GM10266 (cell line): Measurements from ENCODE around the gene WBP4.

Source experiments
- DNase-seq: peaks from one replicate; pipeline ENCODE4 v3.0.0; 2012; ENCODE audit errors: extremely low spot score
- TF ChIP-seq, protein P1 (sequence below): IDR thresholded peaks from 2 replicates; pipeline ENCODE4 v1.5.1; 2012; ENCODE audit warnings: mild to moderate bottlenecking, low read depth; ENCODE audit not compliant: control insufficient read depth, insufficient read depth; ENCODE audit errors: missing control alignments

WBP4 gene

DNA sequence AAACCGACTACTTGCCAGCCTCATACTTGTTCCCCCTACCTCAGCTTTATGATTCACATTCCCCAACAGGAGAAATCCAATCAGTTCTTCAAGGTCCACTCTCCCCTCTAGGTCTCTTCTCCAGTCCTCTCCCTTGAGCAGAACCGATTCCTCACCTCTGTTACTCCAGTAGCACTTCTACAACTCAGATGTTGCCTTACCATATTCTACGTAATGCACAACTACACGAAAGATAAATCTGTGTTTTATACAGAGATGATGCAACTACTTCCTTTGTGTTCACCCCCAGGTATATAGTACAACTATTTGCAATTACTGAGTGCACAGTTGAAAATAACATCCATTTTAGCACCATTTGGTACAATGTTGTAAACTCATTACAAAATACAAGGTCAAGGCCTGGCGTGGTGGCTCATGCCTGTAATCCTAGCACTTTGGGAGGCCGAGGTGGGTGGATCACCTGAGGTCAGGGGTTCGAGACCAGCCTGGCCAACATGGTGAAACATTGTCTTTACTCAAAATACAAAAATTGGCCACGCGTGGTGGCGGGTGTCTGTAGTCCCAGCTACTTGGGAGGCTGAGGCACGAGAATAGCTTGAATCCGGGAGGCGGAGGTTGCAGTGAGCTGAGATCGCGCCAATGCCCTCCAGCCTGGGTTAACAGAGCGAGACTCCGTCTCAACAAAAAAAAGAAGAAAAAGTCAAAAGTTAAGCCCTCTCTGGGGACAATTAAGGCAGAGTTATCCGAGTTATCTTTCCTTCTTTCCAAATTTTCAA, 2.8 kb upstream of the WBP4 start:
- no peak for DNase-seq
- TF ChIP-seq, protein P1, sequence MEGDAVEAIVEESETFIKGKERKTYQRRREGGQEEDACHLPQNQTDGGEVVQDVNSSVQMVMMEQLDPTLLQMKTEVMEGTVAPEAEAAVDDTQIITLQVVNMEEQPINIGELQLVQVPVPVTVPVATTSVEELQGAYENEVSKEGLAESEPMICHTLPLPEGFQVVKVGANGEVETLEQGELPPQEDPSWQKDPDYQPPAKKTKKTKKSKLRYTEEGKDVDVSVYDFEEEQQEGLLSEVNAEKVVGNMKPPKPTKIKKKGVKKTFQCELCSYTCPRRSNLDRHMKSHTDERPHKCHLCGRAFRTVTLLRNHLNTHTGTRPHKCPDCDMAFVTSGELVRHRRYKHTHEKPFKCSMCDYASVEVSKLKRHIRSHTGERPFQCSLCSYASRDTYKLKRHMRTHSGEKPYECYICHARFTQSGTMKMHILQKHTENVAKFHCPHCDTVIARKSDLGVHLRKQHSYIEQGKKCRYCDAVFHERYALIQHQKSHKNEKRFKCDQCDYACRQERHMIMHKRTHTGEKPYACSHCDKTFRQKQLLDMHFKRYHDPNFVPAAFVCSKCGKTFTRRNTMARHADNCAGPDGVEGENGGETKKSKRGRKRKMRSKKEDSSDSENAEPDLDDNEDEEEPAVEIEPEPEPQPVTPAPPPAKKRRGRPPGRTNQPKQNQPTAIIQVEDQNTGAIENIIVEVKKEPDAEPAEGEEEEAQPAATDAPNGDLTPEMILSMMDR: no peak

DNA sequence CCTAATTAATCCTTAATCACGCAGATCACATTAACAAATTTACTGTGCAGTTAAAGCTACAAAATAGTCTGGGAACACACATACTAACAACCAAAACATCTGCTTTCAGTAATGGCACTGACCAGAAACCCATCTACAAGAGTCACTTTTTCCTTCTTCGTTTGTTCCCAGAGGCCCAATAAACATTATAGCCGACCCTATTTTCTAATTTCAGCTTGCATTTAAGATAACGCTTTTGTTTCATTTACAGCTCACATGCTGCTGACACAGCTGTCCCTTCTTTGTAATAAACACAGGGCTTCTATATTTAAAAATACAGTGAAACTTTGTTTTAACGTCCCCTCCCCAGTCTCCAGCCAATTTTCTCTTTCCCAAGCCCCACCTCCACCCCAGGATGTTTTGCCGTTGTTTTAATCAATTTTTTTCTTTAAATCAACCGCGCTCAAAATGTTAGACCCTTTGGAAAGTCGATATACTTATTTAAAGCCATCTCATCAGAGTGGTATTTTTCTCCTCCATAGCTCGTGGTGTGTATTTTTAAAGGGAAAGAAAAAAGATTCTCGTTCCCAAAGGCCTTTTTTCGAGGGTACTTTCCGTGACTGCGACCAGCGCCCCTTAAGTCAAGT, 1.7 kb upstream of the WBP4 start:
- peak; percentile 12 for DNase-seq
- TF ChIP-seq, protein P1: no peak

DNA sequence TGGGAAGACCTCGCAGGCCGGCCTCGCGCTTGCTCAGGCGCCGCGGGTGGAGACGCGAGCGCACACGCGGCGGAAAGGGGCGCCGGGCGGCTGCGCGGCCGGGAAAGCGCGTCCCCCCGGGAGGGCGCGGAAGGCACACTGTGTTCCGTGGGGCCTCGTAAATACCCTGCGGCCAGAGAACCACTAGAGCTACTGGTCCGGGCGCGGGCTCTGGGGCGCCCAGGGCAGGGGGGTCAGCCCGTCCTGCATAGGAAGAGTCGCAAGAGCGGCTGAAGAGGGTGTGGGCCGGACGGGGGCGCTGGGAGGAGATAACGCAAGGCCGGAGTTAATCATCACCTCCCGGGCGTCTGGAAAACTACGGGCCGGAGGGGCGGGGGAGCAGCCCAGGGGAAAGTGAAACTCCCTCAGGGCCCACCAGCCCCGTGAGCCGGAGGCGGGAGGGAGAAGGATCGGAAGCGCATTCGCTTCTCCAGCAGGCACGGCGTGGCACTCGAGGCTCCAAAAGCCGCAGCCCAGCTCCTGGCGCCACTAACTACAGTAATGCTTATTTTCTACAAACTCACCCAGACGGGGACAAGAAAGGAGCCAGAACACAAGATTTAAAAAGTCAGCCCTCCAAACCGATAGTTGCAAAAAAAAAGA, 1.1 kb upstream of the WBP4 start:
- peak; percentile 72 for DNase-seq
- TF ChIP-seq, protein P1: peak; percentile 32

DNA sequence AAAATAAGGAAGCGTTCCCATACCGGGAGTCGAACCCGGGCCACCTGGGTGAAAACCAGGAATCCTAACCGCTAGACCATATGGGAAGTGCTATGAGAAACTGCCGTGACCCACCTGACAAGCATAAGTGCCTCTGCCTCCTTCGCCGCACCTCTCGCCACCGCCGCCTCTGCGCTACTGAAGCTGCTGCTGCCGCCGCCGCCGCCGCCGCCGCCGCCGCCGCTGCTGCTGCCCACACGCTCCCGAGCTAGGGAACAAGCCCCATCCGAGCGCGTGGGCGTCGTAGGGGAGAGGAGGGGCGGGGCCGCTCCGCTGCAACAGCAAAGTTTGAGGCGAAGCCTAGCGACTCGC, 610 bp upstream of the WBP4 start:
- TF ChIP-seq, protein P1: no peak
- DNase-seq: peak; percentile 70

DNA sequence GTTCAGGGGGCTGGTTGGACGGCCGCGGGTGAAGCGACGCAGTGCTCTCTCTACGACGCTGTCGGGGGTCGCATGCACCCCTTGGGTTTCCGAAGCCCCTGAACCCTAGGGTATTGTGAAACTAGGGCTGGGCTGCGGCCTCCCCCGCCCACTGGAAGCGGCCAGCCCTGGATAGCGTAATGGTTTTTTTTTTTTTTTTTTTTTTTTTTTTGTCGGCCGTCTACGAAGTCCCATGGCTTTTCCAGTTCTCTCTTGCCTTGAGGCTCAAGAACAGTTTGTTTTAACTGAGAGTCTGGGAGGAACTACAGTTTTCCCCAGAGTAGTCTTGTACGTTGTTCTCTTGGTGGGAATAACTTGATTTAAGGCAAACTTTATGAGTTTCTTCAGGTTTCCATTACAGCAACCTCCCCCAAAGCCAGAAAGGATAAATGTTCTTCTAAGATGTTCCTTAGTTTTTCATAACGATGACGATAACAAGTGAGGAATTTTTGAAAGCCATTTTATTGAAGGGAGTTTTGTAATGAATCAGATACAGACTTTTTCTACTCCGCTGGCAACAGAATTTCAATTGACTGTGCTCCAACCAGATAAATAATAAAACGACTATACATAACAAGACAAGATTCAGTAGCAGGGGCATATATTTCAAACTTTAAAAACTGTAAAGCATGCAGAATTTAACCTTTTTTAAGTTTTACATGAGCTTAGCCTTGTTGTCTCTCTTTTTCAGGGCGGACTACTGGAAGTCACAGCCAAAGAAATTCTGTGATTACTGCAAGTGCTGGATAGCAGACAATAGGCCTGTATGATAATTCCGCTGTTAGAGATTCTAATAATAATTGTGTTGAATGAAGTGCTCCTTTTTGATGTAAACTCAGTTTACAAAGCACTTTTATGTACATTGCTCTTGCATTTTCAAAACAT, 867 bp downstream of the WBP4 start:
- TF ChIP-seq, protein P1: no peak
- peak; percentile 65 for DNase-seq

DNA sequence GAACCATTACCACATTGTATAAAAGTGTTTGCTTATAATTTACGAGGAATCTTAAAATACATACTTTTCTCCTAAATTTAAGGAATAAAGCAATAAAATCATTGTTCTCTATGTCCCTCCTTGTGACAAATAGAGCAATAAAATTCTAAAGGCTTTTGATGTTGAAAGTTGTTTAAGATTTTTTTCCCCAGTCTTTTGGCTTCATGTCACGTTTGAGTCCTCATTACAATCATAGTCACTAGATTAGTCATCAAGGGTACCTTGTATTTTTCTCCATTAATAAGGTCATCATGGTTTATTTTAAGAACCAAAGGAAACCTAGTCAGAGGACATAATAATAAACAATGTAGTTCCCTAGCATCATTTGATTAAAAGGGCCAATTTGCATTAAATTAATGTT, 3.2 kb downstream of the WBP4 start:
- no peak for DNase-seq
- TF ChIP-seq, protein P1: no peak
